ENCODE measurements around the gene FLT1. TPM values are rescaled to one million over a fixed set of nuclear protein-coding genes. Genes with fewer than 3 reads are reported as not detected.

The FLT1 gene
- total RNA-seq, 2 donors from 2014 or later = 12.3 to 44.6 TPM

DNA sequence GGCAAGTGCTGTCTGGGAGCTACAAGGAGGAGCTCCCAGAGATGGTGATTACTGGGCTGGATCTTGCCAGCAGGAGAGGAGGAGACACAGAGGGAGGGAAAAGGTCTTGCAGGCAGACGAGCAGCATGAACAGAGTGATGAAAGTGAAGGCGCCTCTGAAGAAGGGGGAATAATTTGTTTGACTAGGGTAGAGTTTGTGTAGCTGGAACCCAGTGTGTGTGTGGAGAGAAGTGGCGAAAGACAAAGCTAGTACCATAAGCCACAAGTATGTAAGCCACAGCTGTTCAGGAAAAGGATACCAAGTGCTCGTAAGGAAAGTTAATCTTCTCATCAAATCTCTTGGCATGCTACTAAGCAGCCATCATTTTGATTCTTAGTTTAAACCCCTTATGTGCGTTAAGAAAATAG, 5.4 kb downstream of the FLT1 start:
- Histone ChIP-seq H3K4me1 (ENCODE audit: control insufficient read depth in 1 of 2, low read depth in 2 of 2) (peaks cover 9 to 11% of the 10 kb centered on the region in 2 donors), H3K27ac (no peak overlapping the region), H3K36me3 (no peaks in the 10 kb centered on the region), H3K9me3 (no peaks in the 10 kb centered on the region), H3K4me3 (no peak overlapping the region), H3K27me3 (replicated peaks; ENCODE audit: insufficient read depth) (peaks cover 13% of the 10 kb centered on the region)
- no peak for ATAC-seq (ENCODE audit: insufficient number of reproducible peaks, low FRiP score, low read depth)
- no peak for DNase-seq (ENCODE audit: low spot score)
- no peak for TF ChIP-seq CTCF (IDR thresholded peaks at IDR 0.05)

DNA sequence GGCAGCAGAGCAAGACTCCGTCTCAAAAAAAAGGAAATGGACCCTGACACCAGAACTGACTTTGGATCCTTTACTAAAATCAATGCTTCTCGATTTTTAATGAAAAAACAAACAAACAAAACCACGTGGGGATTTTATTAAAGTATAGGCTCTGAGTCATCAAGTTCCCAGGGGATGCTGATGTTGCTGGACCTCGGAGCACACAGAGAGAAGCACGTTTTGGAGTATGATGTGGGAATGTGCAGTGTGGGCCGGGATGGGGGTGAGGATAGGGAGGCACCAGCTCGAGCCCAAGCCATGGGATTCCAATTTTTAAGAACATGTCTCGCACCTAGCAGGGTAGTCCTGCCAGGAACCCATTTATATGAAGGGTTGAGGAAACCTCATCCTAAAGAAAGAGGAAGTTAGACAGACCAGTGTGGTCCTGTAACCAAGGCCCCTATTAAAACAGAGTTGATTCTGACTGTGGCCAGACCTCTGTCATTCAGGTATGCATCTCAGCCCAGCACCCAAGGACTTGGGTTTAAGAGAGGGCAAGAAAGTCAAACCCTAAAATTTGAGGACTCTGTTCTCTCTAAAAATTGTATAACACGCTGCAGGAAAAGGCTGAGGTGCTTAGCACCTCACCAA, 6.4 kb downstream of the FLT1 start:
- Histone ChIP-seq H3K4me3 (no peak overlapping the region), H3K27ac (no peak overlapping the region), H3K27me3 (replicated peaks; ENCODE audit: insufficient read depth) (peaks cover 8% of the 10 kb centered on the region), H3K9me3 (no peaks in the 10 kb centered on the region), H3K36me3 (no peaks in the 10 kb centered on the region), H3K4me1 (ENCODE audit: control insufficient read depth in 1 of 2, low read depth in 2 of 2) (peaks cover 0 to under 1% of the 10 kb centered on the region in 2 donors)
- ATAC-seq (ENCODE audit: insufficient number of reproducible peaks, low FRiP score, low read depth) = no peak
- no peak for DNase-seq (ENCODE audit: low spot score)
- TF ChIP-seq CTCF (IDR thresholded peaks at IDR 0.05) = no peak

- H3K4me1 ChIP-seq (ENCODE audit: control insufficient read depth in 1 of 2, low read depth in 2 of 2) = no peaks in the 10 kb centered on the region
- H3K9me3 ChIP-seq = no peaks in the 10 kb centered on the region
- no peak for TF ChIP-seq CTCF (IDR thresholded peaks at IDR 0.05)
- H3K4me3 ChIP-seq = no peak overlapping the region
- no peak for DNase-seq (ENCODE audit: low spot score)
- no peak overlapping the region for H3K27ac ChIP-seq
- no peaks in the 10 kb centered on the region for H3K36me3 ChIP-seq
- ATAC-seq (ENCODE audit: insufficient number of reproducible peaks, low FRiP score, low read depth) = no peak
- no peaks in the 10 kb centered on the region for H3K27me3 ChIP-seq (replicated peaks; ENCODE audit: insufficient read depth)
Observed at GRCh38 chr13:28485996-28486543, 8.9 kb downstream of the FLT1 start.

GRCh38 chr13:28485551-28485950, 9.4 kb downstream of the FLT1 start:
- no peak for TF ChIP-seq CTCF (IDR thresholded peaks at IDR 0.05)
- DNase-seq (ENCODE audit: low spot score) (no peak), ATAC-seq (ENCODE audit: insufficient number of reproducible peaks, low FRiP score, low read depth) (no peak)
- Histone ChIP-seq H3K27ac (no peak overlapping the region), H3K27me3 (replicated peaks; ENCODE audit: insufficient read depth) (no peaks in the 10 kb centered on the region), H3K4me3 (no peak overlapping the region), H3K9me3 (no peaks in the 10 kb centered on the region), H3K36me3 (no peaks in the 10 kb centered on the region), H3K4me1 (ENCODE audit: control insufficient read depth in 1 of 2, low read depth in 2 of 2) (no peaks in the 10 kb centered on the region)

DNA sequence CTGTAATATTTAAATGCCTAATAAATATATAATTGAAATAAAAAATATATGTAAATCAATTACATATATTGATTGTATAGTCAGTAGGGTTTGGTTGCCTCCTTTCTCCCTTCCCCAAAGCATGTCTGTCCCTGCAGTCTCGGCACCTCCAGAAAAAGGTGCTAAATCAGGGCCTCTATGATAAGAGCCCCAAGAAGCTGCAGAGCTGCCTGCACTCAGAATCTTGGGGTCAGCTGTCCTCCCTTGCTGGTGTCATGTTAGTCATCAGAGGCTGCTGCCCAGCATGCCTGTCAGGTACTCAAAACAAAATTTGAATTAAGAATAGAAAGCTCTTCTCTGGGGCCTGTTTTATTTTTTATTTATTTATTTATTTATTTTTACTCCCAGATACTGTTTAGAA, 9.8 kb downstream of the FLT1 start:
- no peak for TF ChIP-seq CTCF (IDR thresholded peaks at IDR 0.05)
- no peaks in the 10 kb centered on the region for H3K9me3 ChIP-seq
- no peaks in the 10 kb centered on the region for H3K36me3 ChIP-seq
- H3K27me3 ChIP-seq (replicated peaks; ENCODE audit: insufficient read depth) = no peaks in the 10 kb centered on the region
- no peak for ATAC-seq (ENCODE audit: insufficient number of reproducible peaks, low FRiP score, low read depth)
- DNase-seq (ENCODE audit: low spot score) = no peak
- H3K4me3 ChIP-seq = no peak overlapping the region
- no peaks in the 10 kb centered on the region for H3K4me1 ChIP-seq (ENCODE audit: control insufficient read depth in 1 of 2, low read depth in 2 of 2)
- H3K27ac ChIP-seq = no peak overlapping the region
